ENCODE results near the gene HPS3. TPM values are rescaled to one million over a fixed set of nuclear protein-coding genes. Genes with fewer than 3 reads are reported as not detected.
"Not testable (repeated sequence)": the region's sequence is repeated elsewhere in the genome, so short reads cannot be mapped to it uniquely, and the experiment has no call there.

The HPS3 gene
- total RNA-seq, 2 experiments from 2014 or later, result 11.5 to 13.5 TPM

GRCh38 chr3:149091983-149092382 is 37.5 kb upstream of the HPS3 start:
- no peaks in the 10 kb centered on the region for H3K27me3 Mint-ChIP-seq (ENCODE audit: low read depth)
- intact Hi-C loops (cut with micrococcal nuclease), result no loop called here
- no peak overlapping the region for H3K4me3 Mint-ChIP-seq
- no peaks in the 10 kb centered on the region for H3K4me1 Mint-ChIP-seq (ENCODE audit: low read depth)
- H3K9me3 Mint-ChIP-seq, result no peaks in the 10 kb centered on the region
- H3K27ac Mint-ChIP-seq, result no peak overlapping the region
- CTCF ChIA-PET, result interaction anchor here (0.7 kb wide), 1 partner anchor 145 kb away, joined by 3 read pairs; no protein-coding TSS in a partner anchor
- H3K36me3 Mint-ChIP-seq (ENCODE audit: low read depth), result no peaks in the 10 kb centered on the region
- DNase-seq, result no peak

DNA sequence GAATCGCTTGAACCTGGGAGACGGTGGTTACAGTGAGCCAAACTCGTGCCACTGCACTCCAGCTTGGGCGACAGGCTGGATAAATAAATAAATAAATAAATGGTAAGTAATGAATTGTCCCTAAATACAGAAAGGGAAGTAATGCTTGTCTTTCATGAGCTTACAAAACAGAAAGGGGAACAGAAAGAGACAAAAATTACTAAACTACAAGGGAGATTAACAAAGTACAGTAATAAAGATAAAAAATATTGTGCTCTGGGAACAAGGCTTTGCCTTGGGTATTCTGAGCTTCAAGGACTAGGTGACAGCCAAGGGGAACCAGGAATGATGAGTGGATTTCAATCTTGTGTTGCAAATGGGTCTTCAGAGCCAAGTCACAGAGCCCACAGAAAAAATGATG is 34.0 kb upstream of the HPS3 start:
- CTCF ChIA-PET, result interaction anchor here (1.2 to 1.7 kb wide), 2 partner anchors 25 to 173 kb away, joined by 3 to 5 read pairs; no protein-coding TSS in a partner anchor
- no peak for DNase-seq
- H3K36me3 Mint-ChIP-seq (ENCODE audit: low read depth), result no peaks in the 10 kb centered on the region
- H3K27me3 Mint-ChIP-seq (ENCODE audit: low read depth), result no peaks in the 10 kb centered on the region
- H3K27ac Mint-ChIP-seq, result no peak overlapping the region
- H3K4me1 Mint-ChIP-seq (ENCODE audit: low read depth), result no peaks in the 10 kb centered on the region
- no peak overlapping the region for H3K4me3 Mint-ChIP-seq
- H3K9me3 Mint-ChIP-seq, result no peaks in the 10 kb centered on the region
- intact Hi-C loops (cut with micrococcal nuclease), result no loop called here

DNA sequence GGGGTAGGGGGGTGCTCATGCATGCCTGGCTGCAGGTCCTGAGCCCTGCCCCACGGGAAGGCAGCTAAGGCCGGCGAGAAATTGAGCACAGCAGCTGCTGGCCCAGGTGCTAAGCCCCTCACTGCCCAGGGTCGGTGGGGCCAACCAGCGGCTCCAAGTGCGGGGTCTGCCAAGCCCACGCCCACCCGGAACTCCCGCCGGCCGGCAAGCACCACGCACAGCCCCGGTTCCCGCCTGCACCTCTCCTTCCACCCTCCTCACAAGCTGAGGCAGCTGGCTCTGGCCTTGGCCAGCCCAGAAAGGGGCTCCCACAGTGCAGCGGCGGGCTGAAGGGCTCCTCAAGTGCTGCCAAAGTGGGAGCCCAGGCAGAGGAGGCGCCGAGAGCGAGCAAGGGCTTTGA is 31.5 kb upstream of the HPS3 start:
- H3K4me1 Mint-ChIP-seq (ENCODE audit: low read depth); H3K27ac Mint-ChIP-seq; DNase-seq; intact Hi-C loops (cut with micrococcal nuclease); H3K9me3 Mint-ChIP-seq; CTCF ChIA-PET; H3K4me3 Mint-ChIP-seq; H3K27me3 Mint-ChIP-seq (ENCODE audit: low read depth); H3K36me3 Mint-ChIP-seq (ENCODE audit: low read depth): not testable (repeated sequence)

DNA sequence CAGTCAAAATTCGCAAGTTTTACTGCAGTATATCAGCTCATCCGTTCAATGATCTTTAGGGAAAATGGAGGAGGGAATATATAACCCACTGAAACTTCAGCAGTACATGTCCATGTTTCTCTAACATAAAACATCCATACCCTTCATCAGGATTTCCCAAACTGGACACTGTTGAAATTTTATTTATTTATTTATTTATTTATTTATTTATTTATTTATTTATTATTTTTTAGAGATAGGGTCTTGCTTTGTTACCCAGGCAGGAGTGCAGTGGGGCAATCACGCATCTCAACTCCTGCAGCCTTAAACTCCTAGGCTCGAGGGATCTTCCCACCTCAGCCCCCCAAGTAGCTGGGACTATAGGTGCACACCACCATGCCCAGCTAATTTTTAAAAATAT is 28.3 kb upstream of the HPS3 start:
- no peak for DNase-seq
- intact Hi-C loops (cut with micrococcal nuclease), result no loop called here
- H3K4me1 Mint-ChIP-seq (ENCODE audit: low read depth), result no peaks in the 10 kb centered on the region
- no peaks in the 10 kb centered on the region for H3K36me3 Mint-ChIP-seq (ENCODE audit: low read depth)
- no peak overlapping the region for H3K27ac Mint-ChIP-seq
- H3K4me3 Mint-ChIP-seq, result no peak overlapping the region
- no peaks in the 10 kb centered on the region for H3K27me3 Mint-ChIP-seq (ENCODE audit: low read depth)
- CTCF ChIA-PET, result no interaction called here
- peaks cover 4% of the 10 kb centered on the region for H3K9me3 Mint-ChIP-seq

GRCh38 chr3:149101641-149102040 is 27.8 kb upstream of the HPS3 start:
- H3K9me3 Mint-ChIP-seq, result peaks cover 7% of the 10 kb centered on the region
- H3K4me3 Mint-ChIP-seq, result no peak overlapping the region
- no peaks in the 10 kb centered on the region for H3K36me3 Mint-ChIP-seq (ENCODE audit: low read depth)
- no peak for DNase-seq
- intact Hi-C loops (cut with micrococcal nuclease), result no loop called here
- H3K27me3 Mint-ChIP-seq (ENCODE audit: low read depth), result no peaks in the 10 kb centered on the region
- CTCF ChIA-PET, result no interaction called here
- no peak overlapping the region for H3K27ac Mint-ChIP-seq
- no peaks in the 10 kb centered on the region for H3K4me1 Mint-ChIP-seq (ENCODE audit: low read depth)

- Mint-ChIP-seq H3K9me3 (peaks cover 7% of the 10 kb centered on the region), H3K27ac (no peak overlapping the region), H3K27me3 (ENCODE audit: low read depth) (no peaks in the 10 kb centered on the region), H3K36me3 (ENCODE audit: low read depth) (no peaks in the 10 kb centered on the region), H3K4me3 (no peak overlapping the region), H3K4me1 (ENCODE audit: low read depth) (no peaks in the 10 kb centered on the region)
- no peak for DNase-seq
- CTCF ChIA-PET, result interaction anchor here (0.6 kb wide), 1 partner anchor 19 kb away, joined by 3 read pairs; no protein-coding TSS in a partner anchor
- intact Hi-C loops (cut with micrococcal nuclease), result no loop called here
Observed at GRCh38 chr3:149104484-149104883, 25.0 kb upstream of the HPS3 start.

DNA sequence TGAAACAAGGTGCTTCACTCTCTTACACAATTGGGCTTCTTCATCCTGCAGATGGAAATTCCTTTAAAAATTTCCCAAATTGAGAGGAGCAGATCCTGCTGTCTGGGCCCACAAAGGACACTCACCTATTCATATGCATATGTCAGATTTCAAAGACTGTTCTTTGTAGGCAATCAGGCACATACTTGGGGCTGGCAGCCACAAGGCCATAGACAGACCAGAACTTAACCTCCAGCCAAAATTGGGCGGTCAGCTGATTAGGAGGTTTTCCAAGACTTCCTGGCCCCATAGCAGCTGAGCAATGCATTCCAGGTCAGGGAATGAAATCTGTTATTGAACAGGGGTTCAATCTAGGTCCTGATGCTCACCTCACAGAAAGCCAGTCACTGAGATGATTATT is 15.0 kb upstream of the HPS3 start:
- intact Hi-C loops (cut with micrococcal nuclease), result no loop called here
- Mint-ChIP-seq H3K27ac (no peak overlapping the region), H3K27me3 (ENCODE audit: low read depth) (no peaks in the 10 kb centered on the region)

DNA sequence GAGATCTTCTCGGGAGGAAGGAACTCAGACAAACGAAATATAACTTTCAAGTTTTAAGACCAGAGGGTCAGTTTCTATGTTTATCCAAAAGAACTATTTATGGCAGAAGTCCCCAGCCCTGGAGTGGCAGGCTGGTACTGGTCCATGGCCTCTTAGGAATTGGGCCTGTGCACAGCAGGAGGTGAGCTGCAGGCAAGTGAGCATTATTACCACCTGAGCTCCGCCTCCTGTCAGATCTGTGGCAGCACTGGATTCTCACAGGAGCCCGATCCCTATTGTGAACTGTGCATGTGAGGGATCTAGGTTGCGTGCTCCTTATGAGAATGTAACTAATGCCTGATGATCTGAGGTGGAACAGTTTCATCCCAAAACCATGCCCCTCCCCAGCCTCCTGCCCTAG is 14.3 kb upstream of the HPS3 start:
- no peak overlapping the region for H3K27ac Mint-ChIP-seq
- H3K27me3 Mint-ChIP-seq (ENCODE audit: low read depth), result no peaks in the 10 kb centered on the region
- no peaks in the 10 kb centered on the region for H3K9me3 Mint-ChIP-seq
- CTCF ChIA-PET, result interaction anchor here (0.6 kb wide), 1 partner anchor 160 kb away, joined by 3 read pairs; no protein-coding TSS in a partner anchor
- no peaks in the 10 kb centered on the region for H3K36me3 Mint-ChIP-seq (ENCODE audit: low read depth)
- no peaks in the 10 kb centered on the region for H3K4me1 Mint-ChIP-seq (ENCODE audit: low read depth)
- H3K4me3 Mint-ChIP-seq, result no peak overlapping the region
- intact Hi-C loops (cut with micrococcal nuclease), result no loop called here
- DNase-seq, result no peak

More for the DNA sequence above, 15.0 kb upstream of the HPS3 start:
- CTCF ChIA-PET, result no interaction called here
- no peaks in the 10 kb centered on the region for H3K36me3 Mint-ChIP-seq (ENCODE audit: low read depth)
- H3K4me1 Mint-ChIP-seq (ENCODE audit: low read depth), result no peaks in the 10 kb centered on the region
- H3K4me3 Mint-ChIP-seq, result no peak overlapping the region
- no peaks in the 10 kb centered on the region for H3K9me3 Mint-ChIP-seq
- no peak for DNase-seq

- no peaks in the 10 kb centered on the region for H3K9me3 Mint-ChIP-seq
- no peaks in the 10 kb centered on the region for H3K36me3 Mint-ChIP-seq (ENCODE audit: low read depth)
- no peaks in the 10 kb centered on the region for H3K4me1 Mint-ChIP-seq (ENCODE audit: low read depth)
- DNase-seq, result no peak
- H3K4me3 Mint-ChIP-seq, result no peak overlapping the region
- intact Hi-C loops (cut with micrococcal nuclease), result no loop called here
- no peak overlapping the region for H3K27ac Mint-ChIP-seq
- CTCF ChIA-PET, result interaction anchor here (0.5 to 7.6 kb wide), 6 partner anchors 31 to 276 kb away, joined by 3 to 103 read pairs (median 6); no protein-coding TSS in a partner anchor
- H3K27me3 Mint-ChIP-seq (ENCODE audit: low read depth), result no peaks in the 10 kb centered on the region
Observed at GRCh38 chr3:149118724-149119123, 10.7 kb upstream of the HPS3 start.

DNA sequence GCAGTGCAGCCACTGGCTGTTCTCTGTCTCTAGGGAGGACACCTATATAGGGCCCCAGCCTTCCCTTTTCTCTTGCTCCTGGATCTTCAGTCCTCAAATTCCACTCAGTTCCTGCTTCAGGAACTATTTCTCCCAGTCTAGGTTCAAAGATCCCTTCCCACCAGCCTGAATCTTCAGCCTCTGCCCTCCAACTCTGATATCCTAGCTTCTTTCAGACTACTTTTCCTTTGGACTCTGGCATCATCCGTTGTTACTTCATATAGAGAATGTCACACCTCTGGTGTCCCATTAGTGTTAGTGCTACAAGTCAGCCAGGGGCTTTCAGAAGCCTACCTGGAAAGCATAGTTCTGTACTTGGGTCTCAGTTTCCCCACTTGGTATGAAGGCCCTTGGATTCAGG is 10.0 kb upstream of the HPS3 start:
- CTCF ChIA-PET, result interaction anchor here (0.6 to 7.6 kb wide), 21 partner anchors 11 to 408 kb away, joined by 3 to 103 read pairs (median 4); partner anchors contain the start of gene HPS3
- peaks cover under 1% of the 10 kb centered on the region for H3K27me3 Mint-ChIP-seq (ENCODE audit: low read depth)
- H3K9me3 Mint-ChIP-seq, result no peaks in the 10 kb centered on the region
- no peak overlapping the region for H3K4me3 Mint-ChIP-seq
- no peaks in the 10 kb centered on the region for H3K36me3 Mint-ChIP-seq (ENCODE audit: low read depth)
- no peaks in the 10 kb centered on the region for H3K4me1 Mint-ChIP-seq (ENCODE audit: low read depth)
- DNase-seq, result no peak
- no peak overlapping the region for H3K27ac Mint-ChIP-seq
- intact Hi-C loops (cut with micrococcal nuclease), result no loop called here

- H3K4me1 Mint-ChIP-seq (ENCODE audit: low read depth), result no peaks in the 10 kb centered on the region
- no peak for DNase-seq
- no peak overlapping the region for H3K4me3 Mint-ChIP-seq
- no peaks in the 10 kb centered on the region for H3K36me3 Mint-ChIP-seq (ENCODE audit: low read depth)
- no peak overlapping the region for H3K27ac Mint-ChIP-seq
- no peaks in the 10 kb centered on the region for H3K9me3 Mint-ChIP-seq
- CTCF ChIA-PET, result interaction anchor here (0.6 to 7.6 kb wide), 32 partner anchors 10 to 1873 kb away, joined by 3 to 103 read pairs (median 4); partner anchors contain the start of gene HPS3
- intact Hi-C loops (cut with micrococcal nuclease), result loop anchor here (1.0 to 2.0 kb wide), 4 partner anchors 153 to 360 kb away; no protein-coding TSS in a partner anchor
- H3K27me3 Mint-ChIP-seq (ENCODE audit: low read depth), result peaks cover 4% of the 10 kb centered on the region
Observed at GRCh38 chr3:149120051-149120972, 9.1 kb upstream of the HPS3 start.

DNA sequence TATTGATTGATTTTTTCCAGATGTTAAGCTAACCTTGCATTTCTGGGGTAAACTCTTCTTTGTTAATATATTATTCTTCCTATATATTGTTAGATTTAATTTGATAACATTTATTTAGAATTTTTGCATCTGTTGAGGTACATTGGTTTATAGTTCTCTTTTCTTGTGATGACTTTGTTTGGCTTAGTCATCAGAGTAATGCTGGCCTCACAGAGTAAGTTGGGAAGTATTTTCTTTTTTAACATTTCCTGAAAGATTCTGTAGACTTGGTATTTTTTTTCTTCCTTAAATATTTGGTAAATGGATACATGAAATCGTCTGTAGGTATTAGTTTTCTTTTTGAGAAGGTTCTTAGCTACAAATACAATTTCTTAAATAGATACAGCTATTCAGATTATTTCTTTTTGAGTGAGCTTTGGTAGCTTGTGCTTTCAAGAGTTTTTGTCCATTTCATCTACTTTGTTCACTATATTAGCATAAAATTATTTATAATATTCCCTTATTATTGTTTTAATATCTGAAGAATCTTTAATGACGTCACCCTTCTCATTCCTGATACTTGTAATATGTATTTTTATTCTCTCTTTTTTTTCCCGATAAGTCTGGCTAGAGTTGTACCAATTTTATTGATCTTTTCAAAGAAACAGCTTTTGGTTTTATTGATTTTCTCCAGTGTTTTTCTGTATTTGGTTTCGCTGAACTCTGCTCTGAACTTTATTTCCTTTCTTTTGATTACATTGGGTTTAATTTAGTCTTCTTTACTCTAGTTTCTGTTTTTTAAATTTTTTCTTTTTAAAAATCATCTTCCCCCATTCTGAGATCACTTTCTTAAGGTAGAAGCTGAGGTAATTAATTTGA is 6.5 kb upstream of the HPS3 start:
- intact Hi-C loops (cut with micrococcal nuclease), result no loop called here
- no peak overlapping the region for H3K27ac Mint-ChIP-seq
- H3K4me3 Mint-ChIP-seq, result no peak overlapping the region
- no peaks in the 10 kb centered on the region for H3K4me1 Mint-ChIP-seq (ENCODE audit: low read depth)
- no peak for DNase-seq
- H3K27me3 Mint-ChIP-seq (ENCODE audit: low read depth), result peaks cover 4% of the 10 kb centered on the region
- H3K9me3 Mint-ChIP-seq, result no peaks in the 10 kb centered on the region
- H3K36me3 Mint-ChIP-seq (ENCODE audit: low read depth), result no peaks in the 10 kb centered on the region
- CTCF ChIA-PET, result interaction anchor here (0.5 to 7.6 kb wide), 6 partner anchors 15 to 169 kb away, joined by 3 to 103 read pairs (median 4); no protein-coding TSS in a partner anchor
